Measurements from ENCODE around the gene CIC. TPM values are rescaled to one million over a fixed set of nuclear protein-coding genes. Genes with fewer than 3 reads are reported as not detected.

Gene CIC
- total and polyA plus RNA-seq, 5 experiments from 2014 or later = 0.43 to 87.4 (median 1.8) TPM

- Mint-ChIP-seq H3K4me3 (peak overlapping the region in 1 of 10 donors; percentile 29), H3K36me3 (peaks cover 0 to 84% (median 0%) of the 10 kb centered on the region in 3 donors), H3K27ac (peak overlapping the region in 1 of 10 donors; percentile 43), H3K9me3 (no peaks in the 10 kb centered on the region), H3K4me1 (peaks cover 6 to 39% (median 16%) of the 10 kb centered on the region in 4 donors), H3K27me3 (no peaks in the 10 kb centered on the region)
- DNase-seq (no peak), ATAC-seq (no peak)
- POLR2A ChIA-PET = no interaction called here
Observed at GRCh38 chr19:42232435-42232834, 36.6 kb upstream of the CIC start.

- POLR2A ChIA-PET = no interaction called here
- Mint-ChIP-seq H3K4me1 (peaks cover 6 to 39% (median 16%) of the 10 kb centered on the region in 4 donors), H3K27me3 (no peaks in the 10 kb centered on the region), H3K9me3 (no peaks in the 10 kb centered on the region), H3K4me3 (no peak overlapping the region), H3K36me3 (peaks cover 0 to 80% (median 0%) of the 10 kb centered on the region in 3 donors), H3K27ac (peak overlapping the region in 4 of 10 donors; percentile 38 to 83 (median 54))
- no peak for DNase-seq
- ATAC-seq = no peak
Observed at GRCh38 chr19:42233106-42233505, 35.9 kb upstream of the CIC start.

- no peak overlapping the region for H3K4me3 Mint-ChIP-seq
- peak overlapping the region in 8 of 10 donors; percentile 38 to 83 (median 60) for H3K27ac Mint-ChIP-seq
- peaks cover 0 to 76% (median 0%) of the 10 kb centered on the region in 3 donors for H3K36me3 Mint-ChIP-seq
Observed at GRCh38 chr19:42233678-42234292, 35.3 kb upstream of the CIC start.

DNA sequence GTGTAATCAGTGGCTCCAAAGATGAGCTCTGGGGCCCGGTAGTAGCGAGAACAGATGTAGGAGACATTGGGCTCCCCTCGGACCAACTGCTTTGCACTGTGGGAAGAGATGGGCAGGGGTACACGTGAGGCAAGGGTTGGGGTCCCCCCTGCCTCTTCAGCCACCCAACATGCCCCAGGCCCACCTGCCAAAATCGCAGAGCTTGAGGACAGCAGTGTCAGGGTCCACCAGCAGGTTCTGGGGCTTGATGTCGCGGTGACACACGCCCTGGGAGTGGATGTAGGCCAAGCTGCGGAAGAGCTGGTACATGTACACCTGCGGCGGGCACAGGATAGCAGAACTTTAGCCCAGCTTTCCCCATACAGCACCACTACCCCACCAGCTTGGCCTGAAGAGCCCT is 34.7 kb upstream of the CIC start:
- Mint-ChIP-seq H3K4me1 (peaks cover 10 to 34% (median 14%) of the 10 kb centered on the region in 4 donors), H3K4me3 (no peak overlapping the region), H3K27ac (peak overlapping the region in 2 of 10 donors; percentile 58 to 69), H3K36me3 (peaks cover 0 to 78% (median 0%) of the 10 kb centered on the region in 3 donors), H3K27me3 (no peaks in the 10 kb centered on the region), H3K9me3 (no peaks in the 10 kb centered on the region)
- ATAC-seq (no peak), DNase-seq (no peak)
- POLR2A ChIA-PET = interaction anchor here (1.2 to 1.9 kb wide), 3 partner anchors 10 to 35 kb away, joined by 4 to 5 read pairs (median 5); partner anchors contain the start of gene ZNF526

More at GRCh38 chr19:42233678-42234292, 35.3 kb upstream of the CIC start:
- no peak for DNase-seq
- Mint-ChIP-seq H3K4me1 (peaks cover 6 to 34% (median 14%) of the 10 kb centered on the region in 4 donors), H3K27me3 (no peaks in the 10 kb centered on the region), H3K9me3 (no peaks in the 10 kb centered on the region)
- POLR2A ChIA-PET = interaction anchor here (1.2 to 1.9 kb wide), 3 partner anchors 9 to 35 kb away, joined by 4 to 5 read pairs (median 5); partner anchors contain the start of gene ZNF526
- no peak for ATAC-seq

- ATAC-seq (no peak), DNase-seq (no peak)
- peak overlapping the region in 5 of 10 donors; percentile 40 to 77 (median 60) for H3K27ac Mint-ChIP-seq
- POLR2A ChIA-PET = interaction anchor here (0.5 to 1.9 kb wide), 6 partner anchors 11 to 50 kb away, joined by 3 to 6 read pairs (median 4); partner anchors contain the start of gene ZNF526
- H3K9me3 Mint-ChIP-seq = no peaks in the 10 kb centered on the region
- peaks cover 0 to 78% (median 0%) of the 10 kb centered on the region in 3 donors for H3K36me3 Mint-ChIP-seq
- H3K27me3 Mint-ChIP-seq = no peaks in the 10 kb centered on the region
- no peak overlapping the region for H3K4me3 Mint-ChIP-seq
- H3K4me1 Mint-ChIP-seq = peaks cover 10 to 36% (median 17%) of the 10 kb centered on the region in 4 donors
Observed at GRCh38 chr19:42235181-42235580, 33.9 kb upstream of the CIC start.

DNA sequence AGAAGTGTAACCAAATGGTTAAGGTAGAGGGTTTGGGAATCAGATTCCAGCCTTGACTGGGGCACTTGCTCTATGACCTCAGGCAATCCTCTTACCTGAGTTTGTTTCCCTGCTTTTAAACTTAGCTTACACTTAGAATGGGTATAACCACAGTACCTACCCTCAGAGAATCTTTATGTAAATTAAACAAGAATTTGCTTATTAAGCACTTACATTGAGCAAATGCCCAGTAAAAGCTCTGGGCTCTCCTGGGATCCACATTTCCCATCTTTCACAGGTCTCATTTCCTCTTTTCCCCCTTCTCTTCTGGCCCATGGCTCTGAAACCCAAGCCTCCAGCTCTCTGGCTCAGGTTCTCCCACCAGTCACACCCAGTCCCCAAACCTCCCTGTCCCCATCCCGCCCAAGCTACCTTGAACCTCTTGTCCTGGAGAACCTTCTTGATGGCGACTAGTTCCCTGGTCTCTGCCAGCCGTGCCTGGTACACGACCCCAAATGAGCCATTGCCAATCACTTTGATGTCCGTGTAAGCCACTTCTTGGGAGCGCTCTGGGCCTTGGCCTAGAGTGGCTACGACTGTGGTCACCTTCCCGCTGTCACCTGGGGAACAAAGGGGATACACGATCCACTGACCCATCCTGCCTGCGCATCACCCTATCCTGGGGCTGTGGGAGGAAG is 29.4 kb upstream of the CIC start:
- Mint-ChIP-seq H3K27me3 (no peaks in the 10 kb centered on the region), H3K36me3 (peaks cover 0 to 39% (median 0%) of the 10 kb centered on the region in 3 donors), H3K4me3 (peak overlapping the region in 6 of 10 donors; percentile 7 to 64 (median 28)), H3K27ac (peak overlapping the region in 8 of 10 donors; percentile 58 to 79 (median 64)), H3K9me3 (no peaks in the 10 kb centered on the region), H3K4me1 (peaks cover 15 to 49% (median 48%) of the 10 kb centered on the region in 4 donors)
- POLR2A ChIA-PET = interaction anchor here (0.5 to 2.6 kb wide), 5 partner anchors 16 to 91 kb away, joined by 3 to 6 read pairs (median 3); no protein-coding TSS in a partner anchor
- ATAC-seq (no peak), DNase-seq (no peak)

DNA sequence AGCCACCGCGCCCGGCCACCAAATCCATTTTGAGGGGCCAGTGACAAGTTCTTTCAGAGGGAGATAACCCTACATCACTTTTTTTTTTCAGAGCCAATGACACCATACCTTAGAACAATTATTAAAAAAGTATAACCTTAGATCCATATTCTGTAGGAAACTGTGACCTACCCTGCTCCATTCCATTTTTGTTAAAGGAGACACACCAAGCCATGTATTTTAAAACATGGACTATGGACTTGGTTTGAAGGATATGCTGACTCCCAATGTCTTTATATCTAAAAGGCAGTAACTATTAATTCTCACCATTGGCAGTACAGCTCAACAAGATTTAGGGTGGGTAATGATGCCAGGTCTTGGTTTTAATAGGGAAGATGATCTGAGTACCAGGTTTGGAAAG is 27.8 kb upstream of the CIC start:
- ATAC-seq (no peak), DNase-seq (no peak)
- peak overlapping the region in 7 of 10 donors; percentile 55 to 93 (median 90) for H3K27ac Mint-ChIP-seq
- H3K9me3 Mint-ChIP-seq = no peaks in the 10 kb centered on the region
- peaks cover 0 to 23% (median 0%) of the 10 kb centered on the region in 3 donors for H3K36me3 Mint-ChIP-seq
- no peaks in the 10 kb centered on the region for H3K27me3 Mint-ChIP-seq
- peaks cover 21 to 60% (median 54%) of the 10 kb centered on the region in 4 donors for H3K4me1 Mint-ChIP-seq
- peak overlapping the region; percentile 80 to 92 (median 86) for H3K4me3 Mint-ChIP-seq
- POLR2A ChIA-PET = interaction anchor here (0.6 to 3.8 kb wide), 9 partner anchors 9 to 61 kb away, joined by 3 to 29 read pairs (median 10); partner anchors contain the start of genes CIC, PAFAH1B3, PRR19 and ZNF526

GRCh38 chr19:42242069-42242511 is 27.0 kb upstream of the CIC start:
- H3K27me3 Mint-ChIP-seq = no peaks in the 10 kb centered on the region
- ATAC-seq (no peak), DNase-seq (no peak)
- POLR2A ChIA-PET = interaction anchor here (0.6 to 10.6 kb wide), 15 partner anchors 9 to 878 kb away, joined by 3 to 121 read pairs (median 11); partner anchors contain the start of genes B9D2, CIC, DEDD2 and ERF
- H3K27ac Mint-ChIP-seq = peak overlapping the region; percentile 74 to 93 (median 90)
- H3K4me1 Mint-ChIP-seq = peaks cover 26 to 59% (median 59%) of the 10 kb centered on the region in 4 donors
- H3K9me3 Mint-ChIP-seq = no peaks in the 10 kb centered on the region
- H3K36me3 Mint-ChIP-seq = peaks cover 0 to 15% (median 0%) of the 10 kb centered on the region in 3 donors
- H3K4me3 Mint-ChIP-seq = peak overlapping the region; percentile 80 to 92 (median 86)

- Mint-ChIP-seq H3K27me3 (no peaks in the 10 kb centered on the region), H3K4me3 (peak within 1 kb of the TSS; percentile 88 to 99 (median 98)), H3K4me1 (peaks cover 26 to 61% (median 59%) of the 10 kb centered on the region in 4 donors), H3K9me3 (no peaks in the 10 kb centered on the region), H3K27ac (peak within 1 kb of the TSS; percentile 91 to 99 (median 95)), H3K36me3 (peaks cover 0 to 14% (median 0%) of the 10 kb centered on the region in 3 donors)
- POLR2A ChIA-PET = interaction anchor here (0.5 to 10.6 kb wide), 21 partner anchors 10 to 1822 kb away, joined by 3 to 121 read pairs (median 6); partner anchors contain the start of genes B9D2, CIC, DEDD2 and ERF
- DNase-seq (peak; percentile 90 to 98 (median 96)), ATAC-seq (peak; percentile 76 to 80)
Observed at GRCh38 chr19:42242512-42243409, 26.3 kb upstream of the CIC start, which contains the start of gene GSK3A. Gene GSK3A, minus strand, starts transcription at chr19:42242602. Its CDS starts 137 bp downstream, at chr19:42242465.

DNA sequence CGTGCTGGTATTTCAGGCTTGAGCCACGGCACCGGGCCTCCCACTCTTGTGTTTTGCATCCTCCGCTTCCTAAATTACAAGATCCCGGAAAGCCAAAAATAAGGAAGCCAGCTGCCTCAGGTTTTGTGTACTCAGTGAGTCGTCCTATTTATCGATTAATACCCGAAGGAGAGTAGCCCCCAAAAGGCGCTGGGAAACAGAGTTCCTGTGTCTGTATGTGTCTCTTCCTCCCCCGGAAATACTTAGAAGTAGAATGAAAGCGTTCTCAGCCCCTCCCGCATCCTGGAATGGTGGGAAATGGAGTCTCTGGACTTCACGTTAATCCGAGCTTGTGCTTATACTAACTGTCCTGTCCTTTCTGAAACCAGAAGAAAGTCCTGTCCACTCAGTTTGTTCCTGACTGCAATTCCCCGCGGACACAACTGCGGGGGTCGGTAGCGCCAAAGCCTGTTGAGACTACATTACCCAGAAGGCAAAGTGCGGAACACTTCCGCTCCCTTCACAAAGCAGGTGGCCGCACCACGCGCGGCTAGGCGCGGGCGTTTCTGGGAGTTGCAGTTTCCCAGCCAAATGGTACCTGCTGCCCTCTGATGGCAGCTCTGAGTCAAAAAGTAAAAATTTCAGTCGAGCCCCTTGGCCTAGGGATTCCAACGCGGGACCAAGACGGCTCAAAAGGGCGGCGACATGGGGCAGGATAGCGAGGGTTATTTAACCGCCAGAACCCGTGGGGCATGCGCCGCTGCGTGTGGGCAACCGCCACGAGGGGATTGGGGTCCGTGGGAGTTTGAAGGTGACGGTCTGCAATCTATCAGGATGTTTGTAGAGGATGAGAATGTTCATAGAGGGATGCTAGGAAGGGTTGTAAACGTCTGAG is 24.5 kb upstream of the CIC start:
- H3K9me3 Mint-ChIP-seq = no peaks in the 10 kb centered on the region

More for the DNA sequence above, 24.5 kb upstream of the CIC start:
- no peaks in the 10 kb centered on the region for H3K27me3 Mint-ChIP-seq
- peaks cover 0 to 12% (median 0%) of the 10 kb centered on the region in 3 donors for H3K36me3 Mint-ChIP-seq
- ATAC-seq = peak; percentile 36 to 43
- peaks cover 24 to 65% (median 54%) of the 10 kb centered on the region in 4 donors for H3K4me1 Mint-ChIP-seq
- POLR2A ChIA-PET = interaction anchor here (0.7 to 10.6 kb wide), 13 partner anchors 8 to 112 kb away, joined by 3 to 121 read pairs (median 8); partner anchors contain the start of genes CIC, DEDD2, ERF and PAFAH1B3
- peak overlapping the region; percentile 88 to 99 (median 98) for H3K4me3 Mint-ChIP-seq
- peak; percentile 81 to 94 (median 90) for DNase-seq
- H3K27ac Mint-ChIP-seq = peak overlapping the region; percentile 91 to 99 (median 98)

Measured in naive thymus-derived CD8-positive, alpha-beta T cell (primary cell).